Coronary artery (tissue), 2 donors: ENCODE measurements around the gene C14orf93.
"Not testable (repeated sequence)": the region's sequence is repeated elsewhere in the genome, so short reads cannot be mapped to it uniquely, and the experiment has no call there.

Experiments
- DNase-seq: peaks from one replicate; pipeline ENCODE4 v3.0.0-alpha.2; 2017; ENCODE audit warnings: low spot score
- H3K27ac ChIP-seq, 2 donors: fragments of 200-600 bp; sonication (generic); one replicate each; pipeline ENCODE4 v1.5.1; 2016 to 2019
- H3K4me3 ChIP-seq: fragments of 200-600 bp; sonication (generic); 2 replicates; pipeline ENCODE4 v1.5.1; 2016; ENCODE audit warnings: mild to moderate bottlenecking, moderate library complexity
- TF ChIP-seq, protein P1 (sequence below): fragments of 200-600 bp; sonication (generic); IDR thresholded peaks from one replicate; pipeline ENCODE4 v1.5.1; 2019; ENCODE audit warnings: antibody characterized with exemption

Gene C14orf93

DNA sequence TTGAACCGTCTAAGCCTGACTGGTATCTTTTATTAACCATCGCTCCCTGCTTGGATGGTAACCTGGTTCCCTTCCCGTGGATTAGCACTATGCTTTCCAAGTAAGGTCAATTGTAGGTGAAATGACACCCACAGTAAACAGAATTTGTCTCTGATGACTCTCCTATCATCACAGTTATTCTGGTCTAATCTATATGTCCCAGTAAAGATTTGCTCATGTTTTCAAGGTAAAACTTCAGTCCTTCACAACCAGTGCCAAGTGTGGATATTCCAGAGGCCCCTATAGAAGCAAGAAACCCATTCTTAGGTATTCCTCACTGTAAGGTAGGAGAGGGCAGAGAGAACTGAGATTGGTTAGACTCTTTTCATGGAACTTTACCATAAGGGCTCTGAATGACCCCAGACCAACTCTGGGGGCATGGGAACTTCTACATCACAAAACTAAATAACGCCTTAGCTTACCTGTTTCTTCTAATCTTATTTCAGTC lies 43.1 kb downstream of the C14orf93 start:
- Histone ChIP-seq H3K27ac (no peak overlapping the region), H3K4me3 (no peak overlapping the region)
- TF ChIP-seq, protein P1, sequence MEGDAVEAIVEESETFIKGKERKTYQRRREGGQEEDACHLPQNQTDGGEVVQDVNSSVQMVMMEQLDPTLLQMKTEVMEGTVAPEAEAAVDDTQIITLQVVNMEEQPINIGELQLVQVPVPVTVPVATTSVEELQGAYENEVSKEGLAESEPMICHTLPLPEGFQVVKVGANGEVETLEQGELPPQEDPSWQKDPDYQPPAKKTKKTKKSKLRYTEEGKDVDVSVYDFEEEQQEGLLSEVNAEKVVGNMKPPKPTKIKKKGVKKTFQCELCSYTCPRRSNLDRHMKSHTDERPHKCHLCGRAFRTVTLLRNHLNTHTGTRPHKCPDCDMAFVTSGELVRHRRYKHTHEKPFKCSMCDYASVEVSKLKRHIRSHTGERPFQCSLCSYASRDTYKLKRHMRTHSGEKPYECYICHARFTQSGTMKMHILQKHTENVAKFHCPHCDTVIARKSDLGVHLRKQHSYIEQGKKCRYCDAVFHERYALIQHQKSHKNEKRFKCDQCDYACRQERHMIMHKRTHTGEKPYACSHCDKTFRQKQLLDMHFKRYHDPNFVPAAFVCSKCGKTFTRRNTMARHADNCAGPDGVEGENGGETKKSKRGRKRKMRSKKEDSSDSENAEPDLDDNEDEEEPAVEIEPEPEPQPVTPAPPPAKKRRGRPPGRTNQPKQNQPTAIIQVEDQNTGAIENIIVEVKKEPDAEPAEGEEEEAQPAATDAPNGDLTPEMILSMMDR = no peak
- DNase-seq = no peak

DNA sequence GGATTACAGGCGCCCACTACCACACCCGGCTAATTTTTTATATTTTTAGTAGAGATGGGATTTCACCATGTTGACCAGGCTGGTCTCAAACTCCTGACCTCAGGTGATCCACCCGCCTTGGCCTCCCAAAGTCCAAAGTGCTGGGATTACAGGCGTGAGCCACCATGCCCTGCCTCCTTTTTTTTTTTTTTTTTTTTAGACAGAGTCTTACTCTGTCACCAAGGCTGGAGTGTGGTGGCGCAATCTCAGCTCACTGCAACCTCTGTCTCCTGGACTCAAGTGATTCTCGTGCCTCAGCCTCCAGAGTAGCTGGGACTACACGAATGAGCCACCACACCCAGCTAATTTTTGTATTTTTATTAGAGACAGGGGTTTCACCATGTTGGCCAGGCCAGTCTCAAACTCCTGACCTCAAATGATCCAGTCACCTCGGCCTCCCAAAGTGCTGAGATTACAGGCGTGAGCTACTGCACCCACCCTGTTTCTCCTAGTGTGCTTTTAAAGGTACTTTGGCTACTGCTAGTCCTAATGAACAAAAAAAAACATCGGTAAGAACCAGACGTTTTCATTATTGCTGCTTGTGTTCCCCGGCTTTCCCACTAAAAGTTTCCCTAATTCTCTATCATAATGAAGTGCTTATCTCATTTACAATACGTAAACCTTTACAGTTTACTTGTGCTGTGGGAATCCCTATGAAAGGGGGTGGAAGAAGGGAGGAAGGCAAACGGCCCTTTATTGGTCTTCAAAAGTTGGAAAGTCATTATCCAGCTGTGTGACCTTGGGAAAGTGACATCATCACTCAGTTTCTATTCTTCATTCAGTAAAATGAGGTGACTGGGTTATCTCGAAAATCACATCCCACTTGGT lies 43.8 kb downstream of the C14orf93 start:
- not testable (repeated sequence) for DNase-seq, H3K27ac ChIP-seq, H3K4me3 ChIP-seq

DNA sequence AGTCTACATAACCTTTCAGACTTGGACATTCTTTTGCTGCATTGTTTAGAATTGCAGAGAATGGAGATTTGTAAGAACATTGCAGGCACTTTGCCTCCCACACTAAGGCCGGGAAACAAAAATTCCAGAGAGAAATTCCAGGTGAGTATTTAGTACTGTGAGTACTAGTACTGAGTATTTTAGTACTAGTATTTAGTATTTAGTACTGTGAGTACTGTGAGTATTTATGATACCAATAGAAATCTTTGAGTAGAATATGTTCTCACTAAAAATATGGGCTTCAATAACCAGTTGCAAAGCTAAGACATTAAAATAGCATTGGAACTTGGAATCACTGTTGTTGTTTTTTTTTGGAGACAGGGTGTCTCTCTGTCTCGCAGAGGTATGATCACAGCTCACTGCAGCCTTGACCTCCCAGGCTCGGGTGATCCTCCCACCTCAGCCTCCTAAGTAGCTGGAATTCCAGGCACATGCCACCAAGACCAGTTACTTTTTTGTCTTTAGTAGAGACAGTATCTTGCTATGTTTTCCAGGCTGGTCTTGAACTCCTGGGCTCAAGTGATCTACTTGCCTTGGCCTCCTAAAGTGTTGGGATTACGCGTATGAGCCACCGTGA lies 47.8 kb downstream of the C14orf93 start:
- Histone ChIP-seq H3K27ac (no peak overlapping the region), H3K4me3 (no peak overlapping the region)
- TF ChIP-seq, protein P1 = no peak
- DNase-seq = no peak

DNA sequence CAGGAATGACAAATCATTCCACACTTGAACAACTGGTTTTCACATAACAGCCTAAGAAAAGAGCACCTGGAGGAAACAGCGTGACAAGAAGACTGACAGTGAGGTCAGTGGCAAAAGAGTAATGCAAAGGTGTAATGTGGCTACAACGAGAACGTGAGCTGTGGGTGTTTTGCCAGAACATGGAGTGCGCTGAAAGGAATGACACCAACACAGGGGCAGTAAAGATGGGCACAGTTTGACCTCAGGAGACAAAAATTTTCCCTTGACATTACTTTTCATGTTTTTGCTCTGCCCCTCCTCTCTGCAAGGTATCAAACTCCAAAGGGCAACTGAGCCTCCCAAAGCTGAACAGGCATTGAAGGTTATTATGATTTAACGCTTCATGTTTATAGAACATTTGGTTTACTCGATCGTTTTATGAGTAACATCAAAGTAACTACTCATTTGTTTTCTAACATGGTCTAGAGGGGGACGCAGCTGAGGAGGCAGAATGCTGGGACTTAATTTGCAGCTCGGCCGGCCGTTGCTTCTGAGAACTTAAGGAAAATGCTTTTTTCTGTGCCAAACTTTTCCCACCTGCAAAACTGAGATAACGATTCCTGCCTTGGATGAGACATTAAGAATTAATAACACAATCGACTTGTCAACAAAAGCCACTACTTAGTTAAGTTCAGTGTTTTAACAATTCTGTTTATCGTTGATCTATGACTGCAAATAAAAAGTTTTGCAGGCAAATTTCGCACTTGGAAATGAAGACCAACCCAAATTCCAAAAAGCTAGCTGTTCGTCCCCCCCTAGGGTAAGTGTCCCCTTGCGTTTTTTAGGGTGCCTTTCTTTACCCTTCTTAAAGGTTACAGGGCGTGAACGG lies 54.0 kb downstream of the C14orf93 start:
- TF ChIP-seq, protein P1 = no peak
- peak overlapping the region; percentile 88 to 97 for H3K27ac ChIP-seq
- peak overlapping the region; percentile 88 for H3K4me3 ChIP-seq
- DNase-seq = no peak

DNA sequence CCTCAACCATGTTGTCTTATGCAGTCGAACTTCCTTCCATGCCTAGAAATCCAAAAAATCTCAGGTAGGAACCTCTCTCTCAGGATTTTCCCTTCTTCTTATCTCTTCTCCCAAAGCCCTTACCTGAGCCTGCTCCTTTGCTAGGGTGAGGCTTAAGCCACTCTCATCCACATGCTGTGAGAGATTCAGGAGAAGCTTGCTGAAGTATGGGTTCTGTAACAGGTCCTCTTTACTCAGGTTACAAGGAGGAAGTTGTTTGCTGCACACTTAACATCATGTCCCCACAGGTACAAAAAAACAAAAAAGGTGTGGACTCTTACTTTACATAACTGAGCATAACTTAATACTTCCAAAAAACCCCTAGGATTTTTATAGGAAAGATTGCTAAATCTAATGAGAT lies 57.5 kb downstream of the C14orf93 start:
- Histone ChIP-seq H3K4me3 (no peak overlapping the region), H3K27ac (no peak overlapping the region)
- no peak for DNase-seq
- TF ChIP-seq, protein P1 = no peak

DNA sequence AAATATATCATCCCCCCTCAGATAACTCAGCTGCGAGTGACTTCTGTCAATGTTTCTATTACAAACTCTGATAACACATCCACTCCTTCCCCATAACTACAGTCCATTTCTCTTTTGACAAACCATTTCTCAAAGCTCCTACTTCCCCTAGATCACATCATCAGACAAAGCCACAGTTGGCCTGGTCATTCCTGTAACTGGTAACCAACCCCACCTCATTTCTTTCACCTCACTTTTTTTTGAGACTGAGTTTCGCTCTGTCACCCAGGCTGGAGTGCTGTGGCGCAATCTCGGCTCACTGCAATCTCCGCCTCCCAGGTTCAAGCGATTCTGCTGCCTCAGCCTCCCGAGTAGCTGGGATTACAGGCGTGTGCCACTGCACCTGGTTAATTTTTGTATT lies 58.1 kb downstream of the C14orf93 start:
- H3K27ac ChIP-seq, H3K4me3 ChIP-seq, DNase-seq: not testable (repeated sequence)

DNA sequence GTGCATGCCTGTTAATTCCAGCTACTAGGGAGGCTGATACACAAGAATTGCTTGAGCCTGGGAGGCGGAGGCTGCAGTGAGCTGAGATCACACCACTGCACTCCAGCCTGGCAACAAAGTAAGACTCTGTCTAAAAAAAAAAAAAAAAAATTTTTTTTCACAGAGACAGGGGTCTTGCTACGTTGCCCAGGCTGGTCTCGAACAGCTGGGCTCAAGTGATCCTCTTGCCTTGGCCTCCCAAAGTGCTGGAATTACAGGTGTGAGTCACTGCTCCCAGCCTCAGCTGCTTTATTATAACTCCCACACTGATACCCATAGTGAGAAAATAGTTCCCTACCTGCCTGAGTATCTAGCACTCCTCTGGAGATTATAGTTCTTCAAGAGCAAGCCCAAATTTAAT lies 64.3 kb downstream of the C14orf93 start:
- TF ChIP-seq, protein P1 = no peak
- no peak overlapping the region for H3K4me3 ChIP-seq
- no peak overlapping the region for H3K27ac ChIP-seq
- DNase-seq = no peak
